HEK293T (cell line): ENCODE data around the gene CDCP1.

ENCODE experiments used
- CTBP1 ChIP-seq: fragments of 450-650 bp; IDR thresholded peaks from 2 replicates; pipeline ENCODE4 v1.6.1; 2016; ENCODE audit warnings: borderline replicate concordance
- ELF4 ChIP-seq: fragments of 450-650 bp; IDR thresholded peaks from 2 replicates; pipeline ENCODE4 v1.6.1; 2017; ENCODE audit warnings: antibody characterized with exemption
- FOXK2 ChIP-seq: fragments of 450-650 bp; IDR thresholded peaks from 2 replicates; pipeline ENCODE4 v1.6.1; 2016; ENCODE audit warnings: mild to moderate bottlenecking
- HDGF ChIP-seq: fragments of 450-650 bp; IDR thresholded peaks from 2 replicates; pipeline ENCODE4 v1.6.1; 2017; ENCODE audit warnings: antibody characterized with exemption, borderline replicate concordance
- SP1 ChIP-seq: fragments of 450-650 bp; IDR thresholded peaks from 2 replicates; pipeline ENCODE4 v1.6.1; 2017
- TF ChIP-seq, protein P1 (sequence below): fragments of 450-650 bp; IDR thresholded peaks from 2 replicates; pipeline ENCODE4 v1.6.1; 2016

DNA sequence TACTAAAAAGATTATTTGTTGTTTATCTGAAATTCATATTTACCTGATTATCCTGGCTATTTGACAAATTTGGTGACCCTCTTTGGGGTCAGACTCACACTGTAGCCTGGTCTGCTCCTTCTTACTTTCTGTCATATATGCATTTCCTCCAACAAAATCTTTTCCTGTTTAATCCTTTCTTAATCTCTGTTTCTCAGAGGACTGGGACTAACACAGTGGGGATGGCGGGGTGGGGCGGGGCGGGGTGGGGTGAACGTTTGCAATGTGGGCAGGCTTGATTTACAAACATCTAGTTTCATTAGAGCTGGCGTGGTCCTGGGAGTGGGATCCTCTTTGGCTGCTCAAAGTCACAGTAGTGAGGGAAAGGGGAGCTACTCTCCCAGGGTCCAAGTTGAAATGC, 35.3 kb upstream of the CDCP1 start:
- no peak for TF ChIP-seq HDGF
- no peak for TF ChIP-seq SP1
- TF ChIP-seq, protein P1, sequence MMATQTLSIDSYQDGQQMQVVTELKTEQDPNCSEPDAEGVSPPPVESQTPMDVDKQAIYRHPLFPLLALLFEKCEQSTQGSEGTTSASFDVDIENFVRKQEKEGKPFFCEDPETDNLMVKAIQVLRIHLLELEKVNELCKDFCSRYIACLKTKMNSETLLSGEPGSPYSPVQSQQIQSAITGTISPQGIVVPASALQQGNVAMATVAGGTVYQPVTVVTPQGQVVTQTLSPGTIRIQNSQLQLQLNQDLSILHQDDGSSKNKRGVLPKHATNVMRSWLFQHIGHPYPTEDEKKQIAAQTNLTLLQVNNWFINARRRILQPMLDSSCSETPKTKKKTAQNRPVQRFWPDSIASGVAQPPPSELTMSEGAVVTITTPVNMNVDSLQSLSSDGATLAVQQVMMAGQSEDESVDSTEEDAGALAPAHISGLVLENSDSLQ, result no peak
- no peak for TF ChIP-seq CTBP1
- TF ChIP-seq FOXK2, result no peak
- TF ChIP-seq ELF4, result no peak
